Renal pelvis (tissue), 4 donors: ENCODE data around the gene SLC39A9. TPM values are rescaled to one million over a fixed set of nuclear protein-coding genes. Genes with fewer than 3 reads are reported as not detected.
"Not testable (repeated sequence)": the region's sequence is repeated elsewhere in the genome, so short reads cannot be mapped to it uniquely, and the experiment has no call there.

Experiments
- DNase-seq: peaks from one replicate; pipeline ENCODE4 v3.0.0-alpha.2; 2013
- polyA plus RNA-seq, 3 donors: library from polyadenylated mRNA; unstranded; fragments of 120-200 nt; gene quantifications; one replicate each; pipeline ENCODE4 v1.2.1, GENCODE V29; 2013; ENCODE audit not compliant: insufficient read length in 3 of 3

Gene SLC39A9
- polyA plus RNA-seq, 3 donors, result 78.1 to 91.6 (median 80.0) TPM

- DNase-seq, result no peak
These were observed 96.9 kb downstream of the SLC39A9 start for GRCh38 chr14:69495341-69495921.

- DNase-seq, result not testable (repeated sequence)
These were observed 99.4 kb downstream of the SLC39A9 start for GRCh38 chr14:69497866-69498265.

GRCh38 chr14:69498286-69498685 is 99.8 kb downstream of the SLC39A9 start:
- DNase-seq, result not testable (repeated sequence)

GRCh38 chr14:69499436-69499835 is 100.9 kb downstream of the SLC39A9 start:
- no peak for DNase-seq

GRCh38 chr14:69500096-69500495 is 101.6 kb downstream of the SLC39A9 start:
- DNase-seq, result no peak

GRCh38 chr14:69500736-69501135 is 102.2 kb downstream of the SLC39A9 start:
- no peak for DNase-seq

- no peak for DNase-seq
These were observed 102.9 kb downstream of the SLC39A9 start for GRCh38 chr14:69501423-69501838.

- no peak for DNase-seq
These were observed 106.3 kb downstream of the SLC39A9 start for GRCh38 chr14:69504775-69505174.

GRCh38 chr14:69505338-69506240 is 107.1 kb downstream of the SLC39A9 start:
- DNase-seq, result no peak

GRCh38 chr14:69506241-69506595 is 107.7 kb downstream of the SLC39A9 start:
- DNase-seq, result no peak

Other genes starting within 250 kb of the SLC39A9 start
- 10 to 100 TPM; 54.2 to 65.5 (median 60.6) TPM for gene DCAF5, start 245.6 kb upstream of the SLC39A9 start, polyA plus RNA-seq
- gene EXD2, start 207.2 kb upstream of the SLC39A9 start, polyA plus RNA-seq, result 10 to 100 TPM; 30.9 to 39.8 (median 31.8) TPM
- 1 to 10 TPM; 4.6 to 5.1 (median 5.1) TPM for gene GALNT16, start 138.5 kb upstream of the SLC39A9 start, polyA plus RNA-seq
- 100 to 1,000 TPM; 299 to 347 (median 301) TPM for gene ERH, start 393 bp upstream of the SLC39A9 start, polyA plus RNA-seq
- 1 to 10 TPM; 3.8 to 6.3 (median 3.8) TPM for gene PLEKHD1, start 86.0 kb downstream of the SLC39A9 start, polyA plus RNA-seq
- gene CCDC177, start 176.2 kb downstream of the SLC39A9 start, polyA plus RNA-seq, result under 1 TPM; 0.10 to 0.18 (median 0.16) TPM
- 10 to 100 TPM; 18.9 to 22.8 (median 22.4) TPM for gene SUSD6, start 212.9 kb downstream of the SLC39A9 start, polyA plus RNA-seq